GM12878 (cell line): Measurements from ENCODE around the gene S1PR3. TPM values are rescaled to one million over a fixed set of nuclear protein-coding genes. Genes with fewer than 3 reads are reported as not detected.

ENCODE experiments used
- ATAC-seq: fragments of 200-7000 bp; cut with Tn5 transposase; 3 replicates; pipeline ENCODE4 v1.9.1; 2020; ENCODE audit warnings: mild to moderate bottlenecking, moderate library complexity
- BruUV-seq: library from RNA; stranded (reverse); fragments of 400-500 nt; replicated peaks from 2 replicates; lab custom pipeline; 2021; lab: Mats Ljungman, UMichigan
- CTCF ChIA-PET: fragments of 300-600 bp; sonication (Branson Sonifier 250); formaldehyde crosslinking; extraction: SDS; loops from one replicate; lab custom pipeline; 2021; ENCODE audit warnings: inconsistent platforms; lab: Yijun Ruan, JAX
- POLR2A ChIA-PET: fragments of 350-600 bp; formaldehyde crosslinking; extraction: SDS; loops from one replicate; lab custom pipeline; 2021; ENCODE audit warnings: inconsistent platforms; lab: Charles Lee
- RAD21 ChIA-PET: fragments of 300-600 bp; sonication (Branson Sonifier 250); formaldehyde crosslinking; loops from one replicate; lab custom pipeline; 2023; ENCODE audit warnings: antibody characterized with exemption; ENCODE audit not compliant: unreplicated experiment; lab: Charles Lee
- SMC1A ChIA-PET: fragments of 300-600 bp; sonication (Branson Sonifier 250); formaldehyde crosslinking; loops from one replicate; lab custom pipeline; 2023; ENCODE audit not compliant: unreplicated experiment, uncharacterized antibody; lab: Charles Lee
- DNase-seq: peaks from one replicate; pipeline ENCODE4 v3.0.0-alpha.2; 2011; ENCODE audit warnings: low read depth, low spot score
- FAIRE-seq: peaks from 3 replicates; lab custom pipeline; 2011; peaks lifted over from hg19 to GRCh38; lab: Jason Lieb, UNC
- H2AFZ ChIP-seq: 2 replicates; pipeline ENCODE4 v1.6.0; 2011; ENCODE audit warnings: low read depth, low read length, control low read depth; ENCODE audit not compliant: control insufficient read depth
- H3K27ac ChIP-seq: 2 replicates; pipeline ENCODE4 v1.5.1; 2011; ENCODE audit warnings: control low read depth; ENCODE audit not compliant: control insufficient read depth, insufficient read depth
- H3K27me3 ChIP-seq, 2 experiments: replicated peaks in 1 of 2; 2 replicates each; pipeline versions ENCODE4 v1.6.0 to v1.6.1; 2011; ENCODE audit warnings: low read length in 1 of 2; ENCODE audit not compliant: control insufficient read depth in 2 of 2, insufficient read depth in 2 of 2
- H3K36me3 ChIP-seq, 2 experiments: 2 replicates each; pipeline ENCODE4 v1.5.1; 2011; ENCODE audit warnings: low read length in 1 of 2; ENCODE audit not compliant: control insufficient read depth in 2 of 2, insufficient read depth in 2 of 2
- H3K4me1 ChIP-seq: 2 replicates; pipeline ENCODE4 v1.6.1; 2011; ENCODE audit warnings: mild to moderate bottlenecking, low read length, moderate library complexity, mixed read lengths; ENCODE audit not compliant: control insufficient read depth, insufficient read depth
- H3K4me2 ChIP-seq: 2 replicates; pipeline ENCODE4 v1.6.0; 2011; ENCODE audit warnings: control low read depth; ENCODE audit not compliant: control insufficient read depth, insufficient read depth
- H3K4me3 ChIP-seq: fragments of 200-600 bp; sonication (generic); 2 replicates; pipeline ENCODE4 v1.5.1; 2016
- H3K79me2 ChIP-seq: 2 replicates; pipeline ENCODE4 v1.6.0; 2011; ENCODE audit warnings: low read length; ENCODE audit not compliant: control insufficient read depth, insufficient read depth
- H3K9ac ChIP-seq: 2 replicates; pipeline ENCODE4 v1.8.0; 2011; ENCODE audit warnings: low read length, control low read depth, mixed read lengths; ENCODE audit not compliant: control insufficient read depth, insufficient read depth
- H3K9me3 ChIP-seq: replicated peaks from 3 replicates; pipeline ENCODE4 v1.5.1; 2011; ENCODE audit warnings: mild to moderate bottlenecking, low read length; ENCODE audit not compliant: control insufficient read depth, insufficient read depth
- H4K20me1 ChIP-seq: 2 replicates; pipeline ENCODE4 v1.6.0; 2011; ENCODE audit not compliant: control insufficient read depth, insufficient read depth
- ETV6 ChIP-seq, 2 experiments: fragments of 450-650 bp in 1 of 2; IDR thresholded peaks in 1 of 2; conservative IDR thresholded peaks in 1 of 2; 2 replicates each; pipeline ENCODE4 v1.6.1; 2014; ENCODE audit warnings: antibody characterized with exemption in 1 of 2, borderline replicate concordance in 1 of 2, low read depth in 1 of 2, mild to moderate bottlenecking in 1 of 2, moderate library complexity in 1 of 2
- EZH2 ChIP-seq: IDR thresholded peaks from 2 replicates; pipeline ENCODE4 v1.6.1; 2012; ENCODE audit warnings: low read depth, mild to moderate bottlenecking, control low read depth, inconsistent platforms, low read length, borderline replicate concordance; ENCODE audit not compliant: control insufficient read depth
- NKRF ChIP-seq: fragments of 450-650 bp; conservative IDR thresholded peaks from 2 replicates; pipeline ENCODE4 v1.6.1; 2017; ENCODE audit warnings: mild to moderate bottlenecking, moderate library complexity
- STAT1 ChIP-seq: fragments of 450-650 bp; conservative IDR thresholded peaks from 2 replicates; pipeline ENCODE4 v1.6.1; 2014; ENCODE audit warnings: antibody characterized with exemption, mild to moderate bottlenecking
- ZBTB40 ChIP-seq: fragments of 450-650 bp; IDR thresholded peaks from 2 replicates; pipeline ENCODE4 v1.6.1; 2016; ENCODE audit warnings: mild to moderate bottlenecking, moderate library complexity, borderline replicate concordance
- ZNF207 ChIP-seq: fragments of 450-650 bp; IDR thresholded peaks from 2 replicates; pipeline ENCODE4 v1.6.1; 2014; ENCODE audit warnings: antibody characterized with exemption, mild to moderate bottlenecking, borderline replicate concordance
- ZNF384 ChIP-seq: IDR thresholded peaks from 2 replicates; pipeline ENCODE4 v1.6.1; 2012; ENCODE audit warnings: low read depth, mild to moderate bottlenecking, low read length, improper control_type of control experiment, borderline replicate concordance
- WGBS: methylation state at CpG from one replicate; pipeline ENCODE4 v1.1.6; 2016; ENCODE audit warnings: low lambda C conversion rate; ENCODE audit not compliant: insufficient replicate concordance, insufficient coverage; ENCODE audit errors: missing lambda C conversion rate; 5-methylcytosine and 5-hydroxymethylcytosine counted together
- in situ Hi-C: fragments of 300-500 bp; cut with MboI; formaldehyde crosslinking; loops from 9 replicates; pipeline ENCODE4 v1.14.3; 2018; ENCODE audit warnings: mixed read lengths
- intact Hi-C: fragments of 100-400 bp; cut with micrococcal nuclease; formaldehyde crosslinking; loops from one replicate; pipeline ENCODE4 v1.14.2; 2022; ENCODE audit not compliant: unreplicated experiment
- polyA plus RNA-seq, 11 experiments: library from polyadenylated mRNA; depleted of rRNA in 4 of 11; unstranded in 6 of 11; stranded (reverse) in 5 of 11; fragments of >200 nt; fragmentation: Nextera tagmentation in 4 of 11; fragmentation: Illumina TruSeq in 1 of 11; extraction: Ambion mirVana in 4 of 11; extraction: Trizol in 1 of 11; gene quantifications; 1 replicate in 1 of 11; 2 replicates in 10 of 11; pipeline versions ENCODE4 v1.2.1 to v1.2.3, GENCODE V29; 2011 to 2016; ENCODE audit warnings: inconsistent platforms in 2 of 11, missing spikeins in 2 of 11, low read depth in 1 of 11
- total RNA-seq, 4 experiments: library from RNA; depleted of rRNA in 3 of 4; stranded (reverse); fragments of >200 nt in 3 of 4; fragmentation: Illumina TruSeq in 1 of 4; extraction: Trizol in 1 of 4; gene quantifications; 2 replicates each; pipeline versions ENCODE4 v1.2.1 to v1.2.3, GENCODE V29; 2013 to 2021
- TF ChIP-seq, protein P1 (sequence below): IDR thresholded peaks from 2 replicates; pipeline ENCODE4 v1.6.1; 2011; ENCODE audit warnings: borderline replicate concordance, low read depth, mild to moderate bottlenecking, moderate library complexity, mixed read lengths, low read length; ENCODE audit not compliant: insufficient read depth; ENCODE audit errors: extremely low read length
- TF ChIP-seq, protein P2 (sequence below): fragments of 450-650 bp; IDR thresholded peaks from 2 replicates; pipeline ENCODE4 v1.6.1; 2017; ENCODE audit warnings: low read depth, mild to moderate bottlenecking, moderate library complexity

S1PR3 gene
- total and polyA plus RNA-seq, 10 of the 15 experiments (the other 5 are each of a cell fraction or from before 2014, with no cell fraction given), result 0.01 to 0.18 (median 0.01) TPM; not detected in 7

DNA sequence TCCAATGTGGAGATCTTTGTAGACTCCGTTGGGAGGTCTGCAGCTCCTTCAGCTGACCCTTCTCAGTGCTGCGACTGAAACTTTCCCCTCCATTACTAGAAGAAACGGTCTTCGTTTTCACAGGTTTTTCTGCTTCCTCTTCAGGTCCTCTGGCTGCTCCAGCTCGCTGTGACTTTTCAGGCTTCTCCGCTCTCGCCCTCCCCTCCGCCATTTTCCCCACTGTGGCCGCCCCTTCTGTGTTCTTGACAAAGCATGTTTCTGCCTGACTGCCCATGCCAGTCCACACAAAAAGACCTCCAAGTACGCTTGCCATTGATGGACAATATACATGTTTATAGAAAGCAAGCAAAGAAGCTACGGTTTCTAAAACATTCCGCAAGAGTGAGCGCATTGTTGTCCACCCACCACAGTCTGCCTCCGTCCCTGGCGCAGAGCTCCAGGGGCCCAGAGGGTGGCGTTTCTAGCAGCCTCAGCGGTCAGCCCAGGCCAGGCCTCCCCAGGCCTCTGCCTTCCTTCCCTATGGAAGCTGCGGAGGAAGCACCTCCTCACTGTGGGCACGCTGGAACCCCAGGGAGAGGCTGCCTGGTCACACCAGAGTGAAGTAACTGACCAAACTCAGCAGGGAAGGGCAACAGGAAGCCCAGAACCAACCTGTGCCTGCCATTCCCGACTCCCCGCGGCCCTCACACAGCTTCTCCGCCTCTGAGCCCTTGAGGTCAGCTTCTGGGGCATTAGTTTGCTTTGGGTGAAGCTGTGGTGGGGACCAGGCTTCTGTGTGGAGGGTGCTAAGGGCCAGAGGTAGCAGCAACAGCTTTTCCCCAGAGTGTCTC, 19.9 kb upstream of the S1PR3 start:
- H3K4me2 ChIP-seq, result no peak overlapping the region
- SMC1A ChIA-PET, result no interaction called here
- FAIRE-seq (no peak), ATAC-seq (no peak), DNase-seq (no peak)
- H3K27me3 ChIP-seq, result no peaks in the 10 kb centered on the region
- in situ Hi-C loops, result no loop called here
- H3K27ac ChIP-seq, result no peak overlapping the region
- no peaks in the 10 kb centered on the region for H3K79me2 ChIP-seq
- H3K4me1 ChIP-seq, result no peaks in the 10 kb centered on the region
- RAD21 ChIA-PET, result no interaction called here
- BruUV-seq, result no TSS peak
- CTCF ChIA-PET, result no interaction called here
- POLR2A ChIA-PET, result no interaction called here
- H3K4me3 ChIP-seq, result no peak overlapping the region
- no peak overlapping the region for H3K9ac ChIP-seq
- H2AFZ ChIP-seq, result no peak overlapping the region
- WGBS, result 61% methylated on average over 23 of the region's 23 CpGs
- H3K36me3 ChIP-seq, result no peaks in the 10 kb centered on the region
- no peaks in the 10 kb centered on the region for H4K20me1 ChIP-seq
- TF ChIP-seq ZBTB40 (no peak), STAT1 (no peak), EZH2 (no peak), ETV6 (conservative IDR thresholded peaks at IDR 0.05 in 1 of 2, IDR thresholded peaks at IDR 0.05 in 1 of 2; ENCODE audit: borderline replicate concordance in 1 of 2, low read depth in 1 of 2) (no peak), ZNF207 (no peak), NKRF (no peak), ZNF384 (no peak)
- TF ChIP-seq, protein P1, sequence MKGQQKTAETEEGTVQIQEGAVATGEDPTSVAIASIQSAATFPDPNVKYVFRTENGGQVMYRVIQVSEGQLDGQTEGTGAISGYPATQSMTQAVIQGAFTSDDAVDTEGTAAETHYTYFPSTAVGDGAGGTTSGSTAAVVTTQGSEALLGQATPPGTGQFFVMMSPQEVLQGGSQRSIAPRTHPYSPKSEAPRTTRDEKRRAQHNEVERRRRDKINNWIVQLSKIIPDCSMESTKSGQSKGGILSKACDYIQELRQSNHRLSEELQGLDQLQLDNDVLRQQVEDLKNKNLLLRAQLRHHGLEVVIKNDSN, result no peak
- TF ChIP-seq, protein P2, sequence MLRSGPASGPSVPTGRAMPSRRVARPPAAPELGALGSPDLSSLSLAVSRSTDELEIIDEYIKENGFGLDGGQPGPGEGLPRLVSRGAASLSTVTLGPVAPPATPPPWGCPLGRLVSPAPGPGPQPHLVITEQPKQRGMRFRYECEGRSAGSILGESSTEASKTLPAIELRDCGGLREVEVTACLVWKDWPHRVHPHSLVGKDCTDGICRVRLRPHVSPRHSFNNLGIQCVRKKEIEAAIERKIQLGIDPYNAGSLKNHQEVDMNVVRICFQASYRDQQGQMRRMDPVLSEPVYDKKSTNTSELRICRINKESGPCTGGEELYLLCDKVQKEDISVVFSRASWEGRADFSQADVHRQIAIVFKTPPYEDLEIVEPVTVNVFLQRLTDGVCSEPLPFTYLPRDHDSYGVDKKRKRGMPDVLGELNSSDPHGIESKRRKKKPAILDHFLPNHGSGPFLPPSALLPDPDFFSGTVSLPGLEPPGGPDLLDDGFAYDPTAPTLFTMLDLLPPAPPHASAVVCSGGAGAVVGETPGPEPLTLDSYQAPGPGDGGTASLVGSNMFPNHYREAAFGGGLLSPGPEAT, result no peak
- no peaks in the 10 kb centered on the region for H3K9me3 ChIP-seq
- intact Hi-C loops, result no loop called here
